Fibroblast of skin of right biceps (primary cell): ENCODE measurements around the gene FAM149A.
A peak's percentile ranks its signal among the peaks of the same experiment; 100 is the strongest.

Experiments used
- DNase-seq: peaks from one replicate; pipeline ENCODE4 v3.0.0-alpha.2; 2013

The FAM149A gene

DNA sequence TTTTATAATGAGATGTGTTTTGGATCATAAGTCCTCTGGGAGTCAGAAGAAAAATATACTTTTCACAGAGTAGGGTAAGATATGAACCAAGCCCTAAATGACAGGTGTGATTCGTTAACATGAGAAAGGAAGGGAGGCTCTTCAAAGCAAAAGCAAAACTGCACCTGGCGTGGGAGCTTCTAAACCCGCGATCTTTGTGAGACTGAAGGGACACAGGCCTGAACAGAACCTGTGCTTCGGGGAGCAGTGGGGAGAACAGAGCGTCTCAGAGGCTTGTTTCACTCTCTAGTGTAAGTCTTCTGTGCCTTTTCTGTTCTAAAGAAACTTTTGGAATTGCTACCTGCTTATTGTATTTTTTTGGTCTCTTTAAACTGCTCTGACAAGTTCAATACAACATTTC lies 56.6 kb downstream of the FAM149A start:
- DNase-seq = no peak

DNA sequence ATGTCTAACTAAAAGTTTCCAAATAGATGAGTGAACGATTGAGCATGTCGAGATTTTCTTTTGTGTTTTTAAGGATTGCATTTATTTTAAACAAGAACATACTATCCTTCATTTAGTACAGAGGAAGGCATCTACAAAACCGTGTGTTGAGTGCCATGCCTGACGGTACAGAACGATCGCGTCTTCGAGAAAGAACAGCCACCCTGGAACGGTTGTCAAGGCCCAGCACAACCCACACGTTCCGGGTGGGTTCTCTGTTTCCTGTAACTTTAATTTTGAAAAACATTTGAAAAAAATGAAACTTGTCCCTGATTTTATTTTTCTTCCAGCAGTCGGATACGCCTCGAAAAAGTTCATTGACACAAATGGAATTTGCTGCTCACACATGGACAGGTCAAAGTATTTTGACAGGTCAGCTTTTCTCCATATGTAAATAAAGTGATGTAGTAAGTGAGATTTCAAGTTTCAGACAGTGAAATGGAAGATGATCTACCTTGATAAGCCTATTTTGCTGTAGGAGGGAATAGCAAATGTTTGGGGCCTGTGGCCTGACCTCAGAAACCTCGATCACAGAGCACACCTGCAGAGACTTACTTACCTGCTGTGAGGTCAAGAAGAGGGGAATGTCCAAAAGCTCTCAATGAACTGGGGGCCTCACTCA lies 62.5 kb downstream of the FAM149A start:
- no peak for DNase-seq

- DNase-seq = no peak
Observed at GRCh38 chr4:186167605-186168004, 63.1 kb downstream of the FAM149A start.

GRCh38 chr4:186168750-186169149 lies 64.2 kb downstream of the FAM149A start:
- no peak for DNase-seq

- no peak for DNase-seq
Observed at GRCh38 chr4:186169333-186169944, 64.9 kb downstream of the FAM149A start.

- DNase-seq = no peak
Observed at GRCh38 chr4:186169945-186170802, 65.7 kb downstream of the FAM149A start.

DNA sequence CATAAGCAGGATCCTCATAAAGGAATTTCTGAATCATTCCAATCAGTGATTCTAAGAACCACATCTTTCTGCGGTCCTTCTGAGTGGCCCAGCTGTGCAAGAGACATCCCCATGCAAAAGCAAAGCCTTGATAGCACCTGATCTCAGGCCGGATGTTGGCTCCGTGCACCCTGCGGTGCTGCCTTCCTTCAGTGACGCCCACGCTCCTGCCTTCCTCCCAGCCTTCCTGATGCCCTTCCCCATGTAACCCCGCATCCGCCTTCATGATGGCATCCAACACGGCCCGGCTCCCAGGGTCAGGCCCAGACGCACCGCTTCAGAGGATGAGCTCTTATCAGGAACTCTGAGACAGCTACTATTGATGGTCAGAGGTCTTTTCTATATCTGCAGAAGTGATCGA lies 66.5 kb downstream of the FAM149A start:
- DNase-seq = no peak

DNA sequence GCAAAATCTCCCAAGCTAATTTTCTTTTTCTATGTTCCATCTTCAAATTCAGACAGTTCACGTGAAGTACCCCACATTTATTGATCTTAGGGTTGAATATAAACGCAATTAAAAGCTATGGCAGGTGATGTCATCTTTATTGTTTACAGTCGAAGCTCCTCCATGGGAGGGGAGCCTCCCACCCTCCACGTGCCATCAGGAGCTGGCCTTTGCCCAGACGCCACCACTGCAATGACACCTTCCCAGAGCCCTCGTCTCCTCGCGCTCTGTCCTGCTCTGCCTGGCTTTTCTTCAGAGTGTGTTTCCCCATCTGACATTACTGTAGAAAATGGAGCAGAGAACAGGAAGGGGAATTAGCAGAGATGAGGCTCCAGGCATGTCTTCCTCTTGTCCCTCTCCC lies 68.0 kb downstream of the FAM149A start:
- no peak for DNase-seq

DNA sequence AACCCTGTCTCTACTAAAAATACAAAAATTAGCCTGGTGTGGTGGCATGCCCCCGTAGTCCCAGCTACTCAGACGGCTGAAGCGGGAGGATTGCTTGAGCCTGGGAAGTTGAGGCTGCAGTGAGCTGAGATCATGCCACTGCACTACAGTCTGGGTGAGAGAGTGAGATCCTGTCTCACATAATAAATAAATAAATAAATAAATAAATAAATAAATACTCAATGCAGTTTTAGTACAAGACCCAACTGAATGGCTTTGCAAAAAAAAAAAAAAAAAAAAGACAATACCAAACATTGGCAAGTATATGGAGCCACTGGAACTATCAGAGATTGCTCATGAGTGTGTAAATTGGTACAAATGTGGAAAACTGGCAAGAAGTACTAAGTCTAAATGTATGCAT lies 83.6 kb downstream of the FAM149A start:
- DNase-seq = no peak

GRCh38 chr4:186189656-186190055 lies 85.2 kb downstream of the FAM149A start:
- DNase-seq = no peak

DNA sequence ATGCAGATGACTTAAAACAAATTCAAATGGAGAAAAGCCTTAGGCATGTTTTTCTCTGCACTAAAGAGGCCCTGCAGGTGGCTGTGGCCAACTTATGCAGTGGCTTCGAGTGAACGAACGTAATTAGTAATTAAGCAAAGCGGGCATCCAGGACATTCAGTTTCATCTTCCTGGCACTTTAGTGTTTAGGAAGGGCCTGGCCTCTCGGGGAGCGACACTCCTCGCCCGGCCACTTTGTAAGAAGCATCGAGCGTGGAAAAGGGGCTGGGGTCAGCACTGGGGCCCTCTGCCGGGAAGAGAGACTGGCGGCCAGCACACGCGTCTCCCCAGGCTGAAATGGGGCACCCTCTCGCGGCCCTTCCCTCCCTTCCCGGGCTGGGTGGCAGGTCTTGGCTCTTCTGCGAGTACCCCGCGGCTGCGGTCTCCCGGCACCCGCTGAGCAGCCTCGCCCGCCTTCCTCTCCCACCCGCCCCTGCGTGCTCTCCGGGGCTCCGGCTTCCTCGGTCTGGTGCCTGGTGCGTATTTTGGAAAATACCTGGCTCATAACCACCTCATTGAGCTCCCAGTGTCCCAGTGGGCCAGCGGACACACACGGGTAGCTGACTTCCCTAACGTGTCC lies 86.2 kb downstream of the FAM149A start:
- DNase-seq = peak; percentile 2

- DNase-seq = peak; percentile 81
Observed at GRCh38 chr4:186191200-186192065, 86.9 kb downstream of the FAM149A start, which contains the start of gene CYP4V2. TSS of gene CYP4V2 (plus strand) at chr4:186191567. CDS start at chr4:186191824, 257 bp downstream.

DNA sequence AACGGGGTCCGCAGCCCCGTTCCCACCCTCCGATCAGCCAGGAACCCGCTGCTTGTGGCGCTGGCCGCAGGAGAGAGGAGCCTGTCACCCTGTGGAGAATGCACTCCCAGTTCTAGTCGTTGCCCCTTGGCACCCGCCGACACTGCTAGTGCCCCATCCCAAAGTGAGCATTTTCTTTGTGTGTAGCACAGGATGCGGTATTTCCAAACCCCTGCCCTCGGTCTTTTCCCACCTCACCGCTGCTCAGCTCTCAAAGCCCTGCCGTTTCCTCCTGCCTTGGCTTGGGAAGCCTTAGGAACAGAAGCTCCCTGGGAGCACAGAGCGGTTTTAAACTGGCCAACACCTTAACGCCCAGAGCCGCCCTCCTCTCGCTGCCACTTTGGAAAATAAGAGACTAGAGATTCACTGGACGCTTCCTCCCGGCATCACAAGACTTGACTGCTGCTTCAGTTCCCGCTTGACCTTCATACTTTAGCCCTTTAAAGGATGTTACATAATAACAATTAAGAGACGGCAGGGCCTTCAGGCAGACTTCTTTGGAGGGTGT lies 87.6 kb downstream of the FAM149A start:
- peak; percentile 35 for DNase-seq

DNA sequence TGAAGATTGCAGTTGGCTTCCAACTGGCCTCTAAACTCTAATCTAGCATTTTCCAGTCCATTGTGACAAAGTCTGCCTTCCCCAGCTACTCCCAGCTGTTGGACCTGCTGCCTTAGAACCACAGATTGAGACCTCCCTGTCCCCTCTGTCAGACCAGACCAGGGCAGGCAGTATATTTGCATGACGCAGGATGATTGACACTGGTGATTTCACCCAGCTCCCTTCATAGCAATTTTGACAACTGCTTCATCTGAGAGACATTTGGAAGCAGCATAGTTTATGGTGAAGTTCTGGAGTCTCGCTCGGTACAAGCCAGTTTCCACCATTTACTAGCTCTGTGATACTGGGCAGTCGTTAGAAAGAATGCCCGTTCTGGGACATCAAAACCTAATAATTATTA lies 89.3 kb downstream of the FAM149A start:
- no peak for DNase-seq

GRCh38 chr4:186196063-186196462 lies 91.6 kb downstream of the FAM149A start:
- no peak for DNase-seq

- DNase-seq = no peak
Observed at GRCh38 chr4:186200516-186200915, 96.0 kb downstream of the FAM149A start.

DNA sequence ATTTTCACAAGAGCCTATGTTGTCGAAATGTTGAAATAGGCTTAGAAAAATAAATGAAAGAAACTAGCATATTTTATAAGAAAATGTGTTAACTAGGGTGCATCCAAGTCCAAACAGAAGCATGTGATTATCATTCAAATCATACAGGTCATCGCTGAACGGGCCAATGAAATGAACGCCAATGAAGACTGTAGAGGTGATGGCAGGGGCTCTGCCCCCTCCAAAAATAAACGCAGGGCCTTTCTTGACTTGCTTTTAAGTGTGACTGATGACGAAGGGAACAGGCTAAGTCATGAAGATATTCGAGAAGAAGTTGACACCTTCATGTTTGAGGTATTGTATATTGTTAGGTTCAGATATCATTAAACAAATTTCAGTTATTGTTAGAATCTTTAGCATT lies 96.5 kb downstream of the FAM149A start:
- DNase-seq = no peak

DNA sequence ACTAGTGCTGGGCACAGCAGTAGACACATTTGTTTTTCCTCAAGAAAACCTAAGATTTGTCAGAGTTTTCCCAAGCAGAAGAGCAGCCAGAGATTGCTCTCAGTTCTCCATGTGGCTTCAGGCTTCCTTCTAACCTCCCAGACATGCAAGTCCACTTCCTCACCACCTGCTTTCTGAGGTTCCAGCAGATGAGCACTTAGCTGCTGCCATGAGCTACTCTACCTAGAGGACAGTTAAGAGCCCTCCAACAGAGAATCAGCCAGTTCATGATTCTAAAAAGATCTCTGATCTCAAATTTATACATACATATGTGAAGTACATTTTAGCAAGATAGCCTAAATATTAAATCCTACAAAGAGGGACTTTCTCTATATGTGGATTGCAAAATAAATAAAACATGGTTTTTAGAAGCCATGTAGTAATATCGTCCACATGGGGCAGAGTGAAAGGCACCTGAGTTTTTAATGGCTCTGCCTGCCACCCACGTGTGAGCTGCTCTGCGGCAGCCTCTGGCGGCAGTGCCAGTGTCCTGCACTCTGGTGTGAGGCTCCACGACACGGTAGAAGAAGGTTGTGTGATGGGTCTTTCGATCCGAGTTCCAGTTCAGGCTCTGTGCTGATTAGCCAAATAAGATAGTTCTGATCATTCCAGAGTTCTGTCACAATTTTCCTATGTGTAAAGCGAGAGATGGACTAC lies 97.2 kb downstream of the FAM149A start:
- peak; percentile 22 for DNase-seq

GRCh38 chr4:186202490-186203140 lies 98.1 kb downstream of the FAM149A start:
- DNase-seq = no peak

- no peak for DNase-seq
Observed at GRCh38 chr4:186203406-186203805, 98.9 kb downstream of the FAM149A start.

- DNase-seq = peak; percentile 68
Observed at GRCh38 chr4:186204103-186204559, 99.6 kb downstream of the FAM149A start.
